Measurements from ENCODE around the gene VIM. TPM values are rescaled to one million over a fixed set of nuclear protein-coding genes. Genes with fewer than 3 reads are reported as not detected.

Gene VIM
- total RNA-seq, 6 experiments from 2014 or later, result 39.3 to 160 (median 97.4) TPM

- DNase-seq (no peak), ATAC-seq (no peak)
- Histone ChIP-seq H3K36me3 (peaks cover 0 to 14% (median 0%) of the 10 kb centered on the region in 4 donors), H3K4me1 (no peaks in the 10 kb centered on the region), H3K9me3 (no peaks in the 10 kb centered on the region), H3K27ac (no peak overlapping the region), H3K4me3 (no peak overlapping the region), H3K27me3 (no peaks in the 10 kb centered on the region)
- TF ChIP-seq POLR2A (IDR thresholded peaks at IDR 0.05) (no peak), CTCF (IDR thresholded peaks at IDR 0.05) (no peak)
- intact Hi-C loops (cut with DNase I), result no loop called here
- WGBS (ENCODE audit: insufficient coverage, low coverage, low lambda C conversion rate, missing lambda C conversion rate), result 65% methylated on average over 2 of the region's 2 CpGs
These were observed 12.1 kb downstream of the VIM start for GRCh38 chr10:17240096-17240495.

GRCh38 chr10:17240616-17241015 lies 12.6 kb downstream of the VIM start:
- Histone ChIP-seq H3K27me3 (no peaks in the 10 kb centered on the region), H3K36me3 (peaks cover 0 to 10% (median 0%) of the 10 kb centered on the region in 4 donors), H3K27ac (no peak overlapping the region), H3K4me1 (no peaks in the 10 kb centered on the region), H3K4me3 (no peak overlapping the region), H3K9me3 (no peaks in the 10 kb centered on the region)
- TF ChIP-seq POLR2A (IDR thresholded peaks at IDR 0.05) (no peak), CTCF (IDR thresholded peaks at IDR 0.05) (no peak)
- WGBS (ENCODE audit: insufficient coverage, low coverage, low lambda C conversion rate, missing lambda C conversion rate), result 63% methylated on average over 4 of the region's 4 CpGs
- DNase-seq (no peak), ATAC-seq (no peak)
- intact Hi-C loops (cut with DNase I), result no loop called here

GRCh38 chr10:17241611-17242333 lies 13.7 kb downstream of the VIM start:
- no peaks in the 10 kb centered on the region for H3K4me1 ChIP-seq
- intact Hi-C loops (cut with DNase I), result no loop called here
- no peak overlapping the region for H3K27ac ChIP-seq
- no peak overlapping the region for H3K4me3 ChIP-seq
- no peaks in the 10 kb centered on the region for H3K9me3 ChIP-seq
- WGBS (ENCODE audit: insufficient coverage, low coverage, low lambda C conversion rate, missing lambda C conversion rate), result 67% methylated on average over 3 of the region's 5 CpGs
- TF ChIP-seq CTCF (IDR thresholded peaks at IDR 0.05), result no peak
- no peak for TF ChIP-seq POLR2A (IDR thresholded peaks at IDR 0.05)
- no peak for DNase-seq
- H3K27me3 ChIP-seq, result no peaks in the 10 kb centered on the region
- ATAC-seq, result no peak
- H3K36me3 ChIP-seq, result peaks cover 0 to 3% (median 0%) of the 10 kb centered on the region in 4 donors

- no peak for ATAC-seq
- intact Hi-C loops (cut with DNase I), result no loop called here
These were observed 16.8 kb downstream of the VIM start for GRCh38 chr10:17244700-17245365.

More at GRCh38 chr10:17244700-17245365, 16.8 kb downstream of the VIM start:
- Histone ChIP-seq H3K27ac (no peak overlapping the region), H3K27me3 (no peaks in the 10 kb centered on the region), H3K4me1 (no peaks in the 10 kb centered on the region), H3K9me3 (no peaks in the 10 kb centered on the region), H3K4me3 (no peak overlapping the region), H3K36me3 (no peaks in the 10 kb centered on the region)
- TF ChIP-seq POLR2A (IDR thresholded peaks at IDR 0.05) (no peak), CTCF (IDR thresholded peaks at IDR 0.05) (no peak)
- DNase-seq, result no peak

Measured in right lobe of liver (tissue), 6 donors.